OCI-LY3 (cell line): ENCODE results near the gene TMEM218.

Source experiments
- H2AFZ ChIP-seq: fragments of 200-600, 300-600 bp; shearing (Covaris generic); 2 replicates; pipeline ENCODE4 v1.6.0; 2014; ENCODE audit warnings: antibody characterized with exemption, low read depth, low read length
- H3K27ac ChIP-seq: fragments of 200-600, 300-600 bp; sonication (generic); 2 replicates; pipeline ENCODE4 v1.5.1; 2014; ENCODE audit warnings: mild to moderate bottlenecking, low read length, moderate library complexity, mixed read lengths
- H3K27me3 ChIP-seq: fragments of 200-600, 300-600 bp; sonication (generic); 2 replicates; pipeline ENCODE4 v1.6.1; 2014; ENCODE audit warnings: low read depth, low read length, mixed read lengths
- H3K36me3 ChIP-seq: fragments of 200-600, 300-600 bp; sonication (generic); replicated peaks from 2 replicates; pipeline ENCODE3; 2014; ENCODE audit warnings: low read depth, low read length, mixed read lengths
- H3K4me1 ChIP-seq: fragments of 300-600, 200-600 bp; sonication (generic); 2 replicates; pipeline ENCODE4 v1.6.1; 2014; ENCODE audit warnings: low read length, mixed read lengths
- H3K4me2 ChIP-seq: fragments of 200-600, 300-600 bp; sonication (generic); 2 replicates; pipeline ENCODE4 v1.6.1; 2014; ENCODE audit warnings: low read length, mixed read lengths
- H3K4me3 ChIP-seq: fragments of 300-600, 200-600 bp; sonication (generic); 2 replicates; pipeline ENCODE4 v1.5.1; 2014; ENCODE audit warnings: antibody characterized with exemption, mild to moderate bottlenecking, low read length, moderate library complexity
- H3K79me2 ChIP-seq: fragments of 300-600, 200-600 bp; shearing (Covaris generic); 2 replicates; pipeline ENCODE4 v1.6.1; 2014; ENCODE audit warnings: mild to moderate bottlenecking, low read length, mixed read lengths
- H3K9ac ChIP-seq: fragments of 300-600, 200-600 bp; shearing (Covaris generic); 2 replicates; pipeline ENCODE4 v1.6.0; 2014; ENCODE audit warnings: mild to moderate bottlenecking, low read length, moderate library complexity
- H3K9me3 ChIP-seq: fragments of 200-600, 300-600 bp; shearing (Covaris generic); 2 replicates; pipeline ENCODE4 v1.6.1; 2014; ENCODE audit warnings: low read length, mixed read lengths; ENCODE audit not compliant: insufficient read depth
- H4K20me1 ChIP-seq: fragments of 200-600, 300-600 bp; sonication (generic); 2 replicates; pipeline ENCODE4 v1.6.1; 2016; ENCODE audit warnings: low read length, mixed read lengths; ENCODE audit not compliant: insufficient read depth
- CTCF ChIP-seq: fragments of 200-600, 300-600 bp; sonication (generic); IDR thresholded peaks from 2 replicates; pipeline ENCODE4 v1.5.1; 2014; ENCODE audit warnings: antibody characterized with exemption, low read length, low read depth
- EZH2phosphoT487 ChIP-seq: fragments of 200-600 bp; shearing (Covaris generic); IDR thresholded peaks from 2 replicates; pipeline ENCODE4 v1.6.1; 2018; ENCODE audit warnings: antibody characterized with exemption, mixed run types, low read depth

The TMEM218 gene

GRCh38 chr11:125139778-125140177 is 28.4 kb upstream of the TMEM218 start:
- Histone ChIP-seq H3K36me3 (no peaks in the 10 kb centered on the region), H4K20me1 (no peaks in the 10 kb centered on the region), H3K27me3 (peaks cover 22% of the 10 kb centered on the region), H3K27ac (no peak overlapping the region), H3K9ac (no peak overlapping the region), H3K4me1 (peaks cover 8% of the 10 kb centered on the region), H3K4me2 (no peak overlapping the region), H2AFZ (no peak overlapping the region), H3K79me2 (no peaks in the 10 kb centered on the region), H3K9me3 (no peaks in the 10 kb centered on the region), H3K4me3 (no peak overlapping the region)
- TF ChIP-seq EZH2phosphoT487: no peak
- TF ChIP-seq CTCF: no peak

- no peaks in the 10 kb centered on the region for H3K79me2 ChIP-seq
- no peak for TF ChIP-seq CTCF
- TF ChIP-seq EZH2phosphoT487: no peak
- H3K27ac ChIP-seq: no peak overlapping the region
- no peak overlapping the region for H3K4me2 ChIP-seq
- H3K9me3 ChIP-seq: no peaks in the 10 kb centered on the region
- peaks cover 8% of the 10 kb centered on the region for H3K4me1 ChIP-seq
- H3K36me3 ChIP-seq: no peaks in the 10 kb centered on the region
- H4K20me1 ChIP-seq: no peaks in the 10 kb centered on the region
- H3K9ac ChIP-seq: no peak overlapping the region
- no peak overlapping the region for H3K4me3 ChIP-seq
- peaks cover 29% of the 10 kb centered on the region for H3K27me3 ChIP-seq
- H2AFZ ChIP-seq: no peak overlapping the region
These were observed 27.5 kb upstream of the TMEM218 start for GRCh38 chr11:125138966-125139365.

- Histone ChIP-seq H3K27ac (no peak overlapping the region), H2AFZ (no peak overlapping the region), H3K4me1 (no peaks in the 10 kb centered on the region), H3K4me3 (no peak overlapping the region), H4K20me1 (no peaks in the 10 kb centered on the region), H3K9me3 (no peaks in the 10 kb centered on the region), H3K27me3 (peaks cover 33% of the 10 kb centered on the region), H3K9ac (no peak overlapping the region), H3K4me2 (no peak overlapping the region), H3K36me3 (no peaks in the 10 kb centered on the region), H3K79me2 (no peaks in the 10 kb centered on the region)
- TF ChIP-seq CTCF: no peak
- TF ChIP-seq EZH2phosphoT487: no peak
These were observed 24.6 kb upstream of the TMEM218 start for GRCh38 chr11:125136001-125136400.

- H4K20me1 ChIP-seq: no peaks in the 10 kb centered on the region
- H3K4me1 ChIP-seq: no peaks in the 10 kb centered on the region
- no peaks in the 10 kb centered on the region for H3K36me3 ChIP-seq
- no peak overlapping the region for H3K4me3 ChIP-seq
- no peak overlapping the region for H3K27ac ChIP-seq
- no peaks in the 10 kb centered on the region for H3K9me3 ChIP-seq
- H3K9ac ChIP-seq: no peak overlapping the region
- no peaks in the 10 kb centered on the region for H3K79me2 ChIP-seq
- H3K4me2 ChIP-seq: no peak overlapping the region
- H2AFZ ChIP-seq: no peak overlapping the region
- H3K27me3 ChIP-seq: peaks cover 28% of the 10 kb centered on the region
- no peak for TF ChIP-seq EZH2phosphoT487
- TF ChIP-seq CTCF: no peak
These were observed 21.2 kb upstream of the TMEM218 start for GRCh38 chr11:125132596-125132995.
